Skeletal muscle cell (primary cell): Measurements from ENCODE around the gene RXFP1.

Experiments
- DNase-seq: peaks from one replicate; pipeline ENCODE4 v3.0.0-alpha.2; 2010; ENCODE audit warnings: low read depth
- H3K4me3 ChIP-seq: 2 replicates; pipeline ENCODE4 v1.5.1; 2011; ENCODE audit warnings: low read depth, mild to moderate bottlenecking, control low read depth, low read length, moderate library complexity

The RXFP1 gene

DNA sequence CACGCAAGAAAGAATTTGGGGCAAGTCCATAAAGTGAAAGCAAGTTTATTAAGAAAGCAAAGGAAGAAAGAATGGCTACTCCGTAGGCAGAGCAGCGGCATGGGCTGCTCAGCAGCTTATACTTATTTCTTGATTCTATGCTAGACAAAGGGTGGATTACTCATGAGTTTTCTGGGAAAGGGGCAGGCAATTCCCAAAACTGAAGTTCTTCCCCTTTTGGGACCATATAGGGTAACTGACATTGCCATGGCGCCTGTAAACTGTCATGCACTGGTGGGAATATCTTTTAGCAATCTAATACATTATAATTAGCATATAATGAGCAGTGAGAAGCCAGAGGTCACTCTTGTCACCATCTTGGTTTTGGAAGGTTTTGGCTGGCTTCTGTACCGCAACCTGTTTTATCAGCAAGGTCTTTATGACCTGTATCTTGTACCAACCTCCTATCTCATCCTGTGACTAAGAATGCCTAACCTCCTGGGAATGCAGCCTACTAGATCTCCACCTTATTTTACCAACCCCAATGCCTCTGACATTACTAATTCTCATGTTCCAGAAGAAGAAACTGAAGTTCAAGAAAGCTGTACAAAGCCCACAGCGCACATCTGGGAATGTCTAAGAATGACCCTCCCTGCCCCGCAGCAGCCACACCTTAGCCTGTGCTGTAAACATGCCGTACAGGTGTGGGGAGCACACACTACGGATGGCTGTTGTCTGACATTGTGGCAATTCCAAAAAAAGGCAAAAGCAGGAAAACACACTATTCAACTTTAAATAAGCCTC, 18.6 kb downstream of the RXFP1 start:
- no peak for DNase-seq
- no peak overlapping the region for H3K4me3 ChIP-seq

GRCh38 chr4:158541506-158541905, 19.8 kb downstream of the RXFP1 start:
- no peak overlapping the region for H3K4me3 ChIP-seq
- DNase-seq, result no peak

DNA sequence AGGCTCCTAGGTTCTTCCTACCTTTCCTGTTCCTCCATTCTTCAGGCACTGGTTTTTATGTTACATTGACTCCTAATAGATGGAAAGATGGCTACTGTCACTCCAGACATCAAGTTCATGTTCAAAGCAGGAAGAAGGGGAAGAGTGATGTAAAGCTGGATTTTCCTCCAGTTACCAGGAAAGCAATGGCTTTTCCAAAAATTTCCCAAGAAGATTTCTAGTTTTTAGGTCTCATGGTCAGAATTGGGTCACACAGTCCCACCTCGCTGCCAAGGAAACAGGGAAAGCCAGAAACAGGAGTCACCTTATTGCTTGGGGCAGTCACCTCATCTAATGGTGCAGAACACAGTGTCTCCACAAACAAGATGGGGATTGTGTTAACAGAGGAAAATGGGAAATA, 21.5 kb downstream of the RXFP1 start:
- no peak for DNase-seq

GRCh38 chr4:158544141-158544540, 22.5 kb downstream of the RXFP1 start:
- DNase-seq, result no peak
- no peak overlapping the region for H3K4me3 ChIP-seq

More for the DNA sequence above, 21.5 kb downstream of the RXFP1 start:
- no peak overlapping the region for H3K4me3 ChIP-seq

- H3K4me3 ChIP-seq, result no peak overlapping the region
- DNase-seq, result no peak
These were observed 31.7 kb downstream of the RXFP1 start for GRCh38 chr4:158553364-158553763.

DNA sequence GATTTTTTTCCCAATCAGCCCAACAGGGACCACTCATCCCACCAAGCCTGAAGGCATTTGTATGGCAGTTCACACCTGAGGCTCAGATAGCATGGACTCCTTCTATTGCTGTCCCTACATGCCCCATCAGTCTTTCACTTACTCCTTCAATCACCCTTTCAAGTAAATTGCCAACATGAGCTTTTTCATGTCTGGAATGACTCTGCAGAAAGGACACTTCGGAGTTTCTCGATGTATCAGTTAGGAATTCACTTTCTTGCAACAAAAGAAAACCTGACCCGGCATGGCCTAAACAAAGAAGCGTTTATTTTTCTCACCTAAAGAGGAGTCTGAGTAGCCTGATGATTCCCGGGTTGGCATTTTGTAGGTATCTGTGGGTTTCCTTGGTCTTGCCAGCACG, 38.6 kb downstream of the RXFP1 start:
- no peak for DNase-seq
- H3K4me3 ChIP-seq, result no peak overlapping the region

GRCh38 chr4:158566860-158567259, 45.2 kb downstream of the RXFP1 start:
- no peak for DNase-seq
- no peak overlapping the region for H3K4me3 ChIP-seq

- DNase-seq, result no peak
- no peak overlapping the region for H3K4me3 ChIP-seq
These were observed 50.1 kb downstream of the RXFP1 start for GRCh38 chr4:158571736-158572135.

GRCh38 chr4:158572608-158573007, 50.9 kb downstream of the RXFP1 start:
- H3K4me3 ChIP-seq, result no peak overlapping the region
- no peak for DNase-seq

DNA sequence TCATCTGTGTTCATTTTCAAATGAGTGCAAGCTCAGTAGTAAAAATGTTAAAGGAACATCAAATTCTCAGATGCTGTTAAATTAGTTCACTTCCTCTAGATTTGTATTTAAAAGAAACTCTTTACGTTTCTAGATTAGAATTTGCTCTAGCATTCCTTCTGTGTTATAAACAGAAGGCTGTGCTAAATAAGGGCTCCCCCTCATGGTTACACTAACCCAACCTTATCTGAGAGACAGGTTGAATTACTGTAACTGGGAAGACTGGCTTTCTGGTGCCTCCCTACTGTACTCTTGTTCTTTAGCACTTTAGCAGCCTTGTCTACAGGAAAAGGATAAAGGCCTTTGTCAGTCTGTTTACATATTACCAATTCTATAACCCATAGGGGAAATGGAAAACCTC, 56.8 kb downstream of the RXFP1 start:
- DNase-seq, result no peak
- no peak overlapping the region for H3K4me3 ChIP-seq

GRCh38 chr4:158580064-158580463, 58.4 kb downstream of the RXFP1 start:
- H3K4me3 ChIP-seq, result no peak overlapping the region
- DNase-seq, result no peak

- no peak overlapping the region for H3K4me3 ChIP-seq
- peak; percentile 19 for DNase-seq
These were observed 59.5 kb downstream of the RXFP1 start for GRCh38 chr4:158581161-158581560.

DNA sequence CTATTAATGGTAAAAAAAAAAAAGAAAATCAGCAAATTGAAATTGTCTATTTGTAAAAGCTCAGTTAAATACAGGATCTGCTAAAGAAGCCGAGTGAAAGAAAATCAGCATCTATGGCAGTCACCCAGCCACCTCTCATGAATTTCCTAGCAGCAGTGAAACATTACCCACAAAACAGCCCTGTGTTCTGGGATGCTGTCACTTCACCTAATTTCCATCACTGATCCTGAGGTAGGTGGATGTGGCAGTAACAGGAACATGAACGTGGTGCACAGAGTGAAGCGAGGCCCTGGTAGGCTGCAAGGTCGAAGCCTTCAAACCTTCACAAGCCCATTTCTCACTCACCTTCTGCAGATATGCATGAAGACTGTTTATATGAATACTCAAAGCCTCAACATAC, 65.2 kb downstream of the RXFP1 start:
- H3K4me3 ChIP-seq, result no peak overlapping the region
- no peak for DNase-seq

DNA sequence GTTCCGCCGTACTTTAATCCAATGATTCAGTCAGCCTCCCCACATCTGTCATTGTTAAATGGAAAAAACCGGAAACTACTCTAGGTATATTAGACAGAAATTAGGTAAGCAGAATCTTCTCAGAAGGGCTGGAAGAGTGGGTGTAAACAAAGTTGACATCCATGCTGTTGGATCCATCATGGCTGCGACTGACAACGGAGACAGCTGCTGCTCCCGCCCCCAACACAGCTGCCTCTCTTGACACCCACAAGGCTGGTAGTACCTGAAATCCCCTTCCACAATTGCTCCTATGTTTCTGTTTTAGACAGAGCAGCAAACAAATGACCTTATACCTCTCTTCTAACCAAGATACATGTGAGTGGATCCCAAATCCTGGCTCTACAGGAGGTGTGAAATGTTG, 66.6 kb downstream of the RXFP1 start:
- no peak for DNase-seq
- no peak overlapping the region for H3K4me3 ChIP-seq

DNA sequence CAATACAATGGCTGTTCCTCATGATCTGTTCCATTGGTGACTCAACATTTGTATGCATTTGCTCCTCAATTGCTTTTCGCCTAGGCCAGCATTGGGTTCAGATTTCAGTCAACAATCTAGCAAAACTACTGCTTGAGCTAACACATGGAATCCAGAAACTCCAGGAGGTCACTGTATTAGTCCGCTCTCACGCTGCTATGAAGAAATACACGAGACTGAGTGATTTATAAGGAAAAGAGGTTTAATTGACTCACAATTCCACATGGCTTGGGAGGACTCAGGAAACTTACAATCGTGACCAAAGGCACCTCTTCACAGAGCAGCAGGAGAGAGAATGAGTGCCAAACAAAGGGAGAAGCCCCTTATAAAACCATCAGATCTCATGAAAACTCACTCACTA, 67.1 kb downstream of the RXFP1 start:
- no peak for DNase-seq
- H3K4me3 ChIP-seq, result no peak overlapping the region

GRCh38 chr4:158590306-158590705, 68.6 kb downstream of the RXFP1 start:
- no peak for DNase-seq
- H3K4me3 ChIP-seq, result no peak overlapping the region

GRCh38 chr4:158590824-158591223, 69.1 kb downstream of the RXFP1 start:
- no peak overlapping the region for H3K4me3 ChIP-seq
- no peak for DNase-seq

- H3K4me3 ChIP-seq, result no peak overlapping the region
- no peak for DNase-seq
These were observed 76.4 kb downstream of the RXFP1 start for GRCh38 chr4:158597879-158598596.

- H3K4me3 ChIP-seq, result no peak overlapping the region
- no peak for DNase-seq
These were observed 77.5 kb downstream of the RXFP1 start for GRCh38 chr4:158599150-158599549.

DNA sequence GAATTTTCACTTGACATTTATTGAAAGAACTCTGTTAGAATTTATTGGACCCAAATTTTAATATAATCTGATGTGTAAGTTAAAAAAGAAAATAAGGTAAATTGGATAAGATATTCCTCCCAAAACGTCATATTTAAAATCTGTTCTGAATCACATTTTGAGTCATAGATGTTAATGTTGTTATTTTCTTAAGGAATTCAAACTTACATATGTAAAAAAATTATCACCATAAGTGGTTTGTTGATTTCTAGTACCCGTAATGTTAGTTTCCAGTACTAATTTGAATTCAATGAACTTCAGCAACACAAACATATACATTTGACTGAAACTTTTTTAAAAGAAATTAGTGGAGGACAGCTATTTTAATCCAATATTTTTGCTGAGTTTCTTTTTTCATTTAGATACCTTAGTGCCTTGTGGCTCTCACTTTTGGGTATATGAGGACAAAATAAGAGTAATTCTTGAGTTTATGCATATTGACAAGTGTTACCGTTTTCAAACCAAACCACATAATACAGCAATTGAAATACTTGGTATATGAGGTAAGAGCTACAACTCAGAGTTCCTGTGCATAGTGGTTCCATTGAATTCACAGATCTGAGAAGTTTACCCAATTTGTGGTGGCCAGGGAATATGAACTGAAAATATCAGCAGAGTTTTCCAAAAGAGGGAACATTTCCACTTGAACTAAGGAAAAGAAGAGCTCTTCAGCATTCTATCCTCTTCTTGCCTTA, 78.2 kb downstream of the RXFP1 start:
- DNase-seq, result no peak

More for the DNA sequence above, 78.2 kb downstream of the RXFP1 start:
- H3K4me3 ChIP-seq, result no peak overlapping the region
